HG03066 (cell line): ENCODE results near the gene KRT6C.
"Not testable (repeated sequence)": the region's sequence is repeated elsewhere in the genome, so short reads cannot be mapped to it uniquely, and the experiment has no call there.

ENCODE experiments used
- ATAC-seq: cut with Tn5 transposase; IDR thresholded peaks from one replicate; pipeline ENCODE4 v1.9.1; 2021; ENCODE audit warnings: low read depth; ENCODE audit not compliant: unreplicated experiment

Gene KRT6C

GRCh38 chr12:52500574-52500973 is 27.0 kb upstream of the KRT6C start:
- not testable (repeated sequence) for ATAC-seq

- ATAC-seq: no peak
These were observed 26.4 kb upstream of the KRT6C start for GRCh38 chr12:52499806-52500560.

GRCh38 chr12:52498946-52499345 is 25.3 kb upstream of the KRT6C start:
- no peak for ATAC-seq

- ATAC-seq: no peak
These were observed 24.4 kb upstream of the KRT6C start for GRCh38 chr12:52497975-52498374.

GRCh38 chr12:52496590-52497071 is 23.0 kb upstream of the KRT6C start:
- no peak for ATAC-seq

DNA sequence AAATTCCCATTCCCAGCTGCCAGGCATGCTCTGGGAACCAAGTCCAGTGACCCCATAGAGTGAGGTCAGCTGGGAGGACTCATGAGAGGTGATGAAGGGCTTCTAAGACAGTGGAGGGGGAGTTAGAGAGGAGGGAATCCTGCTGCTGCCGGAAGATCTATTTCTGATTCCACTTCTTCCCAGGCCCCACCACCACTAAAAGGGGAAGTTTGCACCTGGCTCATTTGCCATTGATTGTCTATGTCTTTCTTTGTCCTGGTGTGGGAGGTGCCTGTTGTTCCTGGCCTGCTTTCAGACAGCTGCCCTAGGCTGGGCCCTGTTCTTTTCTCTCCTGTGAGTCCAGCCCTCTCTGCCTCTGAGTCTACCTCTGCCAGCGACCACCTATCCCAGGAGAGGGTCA is 22.4 kb upstream of the KRT6C start:
- ATAC-seq: no peak

DNA sequence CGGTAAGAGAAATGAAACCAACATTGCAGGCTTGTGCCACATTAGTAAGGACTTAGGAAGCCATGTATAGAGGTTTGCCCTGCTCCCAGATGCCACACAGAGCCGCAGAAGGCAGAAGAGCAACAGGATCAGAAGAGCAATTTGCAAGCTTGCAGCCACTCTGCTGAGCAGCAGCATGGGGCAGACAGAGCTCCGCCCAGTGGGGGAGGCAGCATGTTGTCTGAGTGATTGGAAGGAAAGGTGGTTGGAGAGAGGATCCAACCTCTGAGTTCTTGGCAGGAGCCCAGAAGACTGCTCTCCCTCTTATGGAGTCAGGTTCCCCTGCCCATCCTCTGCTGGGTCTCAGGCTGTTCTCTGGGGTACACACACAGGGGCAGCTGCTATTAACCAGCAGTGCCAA is 21.8 kb upstream of the KRT6C start:
- ATAC-seq: no peak

DNA sequence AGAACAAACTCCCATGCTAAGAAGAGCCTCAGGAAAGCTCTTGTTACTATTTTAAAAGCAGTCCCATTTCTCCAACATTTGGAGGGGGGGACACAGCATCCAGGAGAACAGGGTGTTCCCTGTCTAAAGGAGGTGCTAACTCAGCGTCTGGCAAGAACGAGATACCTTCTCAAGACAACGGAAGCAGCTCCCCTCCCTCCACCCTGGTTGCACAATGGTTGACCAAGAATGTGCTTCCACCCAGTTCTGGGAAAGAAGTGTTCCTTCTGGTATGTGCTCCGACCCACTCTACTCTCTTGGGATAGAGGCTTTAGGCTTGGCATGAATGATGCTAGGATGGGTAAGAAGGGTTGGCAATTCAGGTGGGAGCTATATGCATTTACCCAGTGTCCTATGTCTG is 20.9 kb upstream of the KRT6C start:
- no peak for ATAC-seq

- ATAC-seq: no peak
These were observed 20.5 kb upstream of the KRT6C start for GRCh38 chr12:52494100-52494499.

- ATAC-seq: no peak
These were observed 19.6 kb upstream of the KRT6C start, which contains the start of gene KRT6A for GRCh38 chr12:52493172-52493571. KRT6A (minus strand) TSS chr12:52493257; CDS start chr12:52493188, 69 bp downstream.

GRCh38 chr12:52492405-52492804 is 18.8 kb upstream of the KRT6C start:
- ATAC-seq: not testable (repeated sequence)

GRCh38 chr12:52491495-52491894 is 17.9 kb upstream of the KRT6C start:
- ATAC-seq: not testable (repeated sequence)

- no peak for ATAC-seq
These were observed 15.1 kb upstream of the KRT6C start for GRCh38 chr12:52488736-52489135.

GRCh38 chr12:52487744-52488443 is 14.3 kb upstream of the KRT6C start:
- not testable (repeated sequence) for ATAC-seq

DNA sequence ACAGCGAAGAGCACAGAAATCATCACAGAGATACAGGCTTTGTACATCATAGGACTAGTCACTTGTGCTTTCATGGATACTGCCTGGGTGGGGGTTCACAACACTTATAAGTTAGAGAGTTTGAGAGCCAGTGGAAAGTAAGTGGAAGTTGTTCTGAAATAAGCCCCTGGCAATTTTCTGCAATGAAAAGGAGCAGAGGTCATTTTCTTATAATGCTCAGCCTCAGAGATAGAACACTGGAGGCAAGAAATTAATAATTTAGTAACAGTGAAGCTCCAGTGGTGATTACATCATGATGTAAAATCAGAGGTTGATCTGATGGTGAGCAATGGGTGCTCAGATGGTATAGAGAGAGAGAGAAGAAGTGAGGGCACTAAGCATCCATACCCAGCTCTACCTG is 13.6 kb upstream of the KRT6C start:
- ATAC-seq: no peak

DNA sequence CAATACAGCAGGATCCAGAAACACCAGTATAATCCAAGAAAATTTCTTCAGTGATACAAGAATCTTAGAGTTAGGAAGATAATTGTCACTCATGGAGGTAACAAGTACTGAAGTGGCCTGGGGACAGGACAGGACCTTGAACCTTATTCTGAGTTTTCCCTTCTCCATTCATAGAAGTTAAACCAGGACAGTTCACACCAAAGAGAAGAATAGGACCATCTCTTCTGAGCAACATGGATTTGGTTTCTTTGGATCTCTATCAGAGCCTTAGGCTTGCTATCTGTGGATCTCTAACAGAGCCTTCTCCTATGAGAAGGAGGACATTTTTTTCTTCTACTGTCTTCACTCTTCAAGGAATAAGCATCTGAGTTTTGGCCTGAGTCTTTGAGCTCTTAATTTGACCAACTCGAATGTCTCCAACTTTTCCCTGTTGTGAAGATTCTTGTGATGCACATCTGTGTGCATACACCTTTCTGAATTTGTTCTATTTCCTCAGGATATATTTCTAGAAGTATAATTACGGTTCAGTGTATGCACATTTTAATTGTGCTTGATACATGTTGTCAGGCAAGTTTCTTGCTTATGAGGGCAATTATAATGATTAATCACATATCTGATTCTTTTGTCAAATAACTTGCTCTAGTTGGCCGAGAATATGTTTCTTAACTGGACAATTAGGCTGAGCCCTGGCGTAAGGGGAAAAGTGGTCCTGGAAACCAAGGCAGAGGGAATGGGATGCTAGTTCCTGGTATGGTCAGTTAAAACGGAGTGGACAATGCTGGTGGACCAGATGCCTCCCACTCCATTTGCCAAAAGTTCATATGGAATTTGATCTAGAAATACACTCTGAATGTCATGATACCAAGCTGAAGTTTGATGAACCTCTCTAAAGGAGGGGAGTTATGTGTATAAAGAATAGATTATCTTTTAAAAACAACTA is 12.8 kb upstream of the KRT6C start:
- no peak for ATAC-seq

DNA sequence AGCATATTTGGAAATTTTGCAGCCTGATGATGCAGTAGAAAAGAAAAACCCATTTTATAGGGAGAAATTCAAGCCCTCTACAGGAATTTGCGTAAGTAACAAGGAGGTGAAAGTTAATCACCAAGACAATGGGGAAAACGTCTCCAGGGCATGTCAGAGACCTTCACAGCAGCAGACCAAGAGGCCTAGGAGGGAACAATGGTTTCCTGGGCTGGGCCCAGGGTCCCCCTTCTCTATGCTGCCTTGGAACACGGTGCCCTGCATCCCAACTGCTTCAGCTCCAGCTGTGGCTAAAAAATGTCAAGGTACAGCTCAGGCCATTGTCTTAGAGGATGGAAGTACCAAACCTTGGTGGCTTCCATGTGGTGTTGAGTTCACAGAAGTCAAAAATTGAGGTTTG is 6.5 kb upstream of the KRT6C start:
- ATAC-seq: no peak

DNA sequence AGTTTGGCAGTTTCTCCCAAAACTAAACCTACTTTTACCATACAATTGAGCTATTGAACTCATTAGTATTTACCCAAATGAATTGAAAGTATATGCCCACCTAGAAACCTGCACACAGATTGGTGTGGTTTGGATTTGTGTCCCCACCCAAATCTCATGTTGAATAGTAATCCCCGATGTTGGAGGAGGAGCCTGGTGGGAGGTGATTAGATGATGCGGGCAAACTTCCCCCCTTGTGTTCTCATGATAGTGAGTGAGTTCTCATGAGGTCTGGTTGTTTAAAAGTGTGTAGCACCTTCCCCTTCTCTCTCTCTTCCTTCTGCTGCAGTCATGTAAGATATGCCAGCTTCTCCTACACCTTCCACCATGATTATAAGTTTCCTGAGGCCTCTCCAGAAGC is 4.0 kb upstream of the KRT6C start:
- no peak for ATAC-seq

GRCh38 chr12:52474212-52474611 is 607 bp upstream of the KRT6C start:
- ATAC-seq: no peak

DNA sequence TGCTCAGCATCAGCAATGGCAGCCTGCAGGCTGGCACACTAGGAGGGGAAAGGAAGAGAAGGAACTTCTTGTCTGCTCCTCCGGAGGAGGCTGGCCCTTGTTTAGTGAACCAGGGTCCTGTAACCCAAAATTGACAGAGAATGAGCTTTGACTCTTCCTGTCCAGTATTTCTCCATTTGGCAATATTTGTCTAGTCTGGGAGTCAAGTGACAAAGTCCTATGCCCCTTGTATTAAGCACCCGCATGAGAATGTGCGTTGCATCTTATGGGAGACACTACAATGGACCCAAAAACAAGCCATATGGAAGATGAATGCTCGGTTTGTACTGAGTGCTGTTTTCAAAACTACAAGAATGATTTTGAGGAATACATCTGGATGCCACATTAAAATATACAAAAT is 3.8 kb downstream of the KRT6C start:
- ATAC-seq: no peak

DNA sequence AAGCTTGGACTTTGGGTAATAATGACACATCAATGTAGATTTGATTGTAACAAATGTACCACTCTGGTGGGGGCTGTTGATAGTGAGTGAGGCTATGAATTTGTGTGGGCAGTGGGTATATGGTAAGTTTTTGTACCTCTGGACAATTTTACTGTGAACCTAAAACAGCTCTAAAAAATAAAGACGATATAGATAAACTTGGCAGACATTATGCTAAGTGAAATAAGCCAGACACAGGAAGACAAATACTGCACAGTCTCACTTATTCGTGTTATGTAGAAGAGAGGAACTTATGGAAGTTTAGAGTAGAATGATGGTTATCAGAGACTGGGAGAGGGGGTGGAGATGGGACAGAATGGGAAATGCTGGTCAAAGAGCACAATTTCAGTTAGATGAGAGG is 8.7 kb downstream of the KRT6C start:
- ATAC-seq: no peak
